HCEC 1CT (cell line): Measurements from ENCODE around the gene GPR68.
"Not testable (repeated sequence)": the region's sequence is repeated elsewhere in the genome, so short reads cannot be mapped to it uniquely, and the experiment has no call there.

ENCODE experiments used
- DNase-seq: peaks from one replicate; pipeline ENCODE4 v3.0.0-alpha.2; 2017

Gene GPR68

DNA sequence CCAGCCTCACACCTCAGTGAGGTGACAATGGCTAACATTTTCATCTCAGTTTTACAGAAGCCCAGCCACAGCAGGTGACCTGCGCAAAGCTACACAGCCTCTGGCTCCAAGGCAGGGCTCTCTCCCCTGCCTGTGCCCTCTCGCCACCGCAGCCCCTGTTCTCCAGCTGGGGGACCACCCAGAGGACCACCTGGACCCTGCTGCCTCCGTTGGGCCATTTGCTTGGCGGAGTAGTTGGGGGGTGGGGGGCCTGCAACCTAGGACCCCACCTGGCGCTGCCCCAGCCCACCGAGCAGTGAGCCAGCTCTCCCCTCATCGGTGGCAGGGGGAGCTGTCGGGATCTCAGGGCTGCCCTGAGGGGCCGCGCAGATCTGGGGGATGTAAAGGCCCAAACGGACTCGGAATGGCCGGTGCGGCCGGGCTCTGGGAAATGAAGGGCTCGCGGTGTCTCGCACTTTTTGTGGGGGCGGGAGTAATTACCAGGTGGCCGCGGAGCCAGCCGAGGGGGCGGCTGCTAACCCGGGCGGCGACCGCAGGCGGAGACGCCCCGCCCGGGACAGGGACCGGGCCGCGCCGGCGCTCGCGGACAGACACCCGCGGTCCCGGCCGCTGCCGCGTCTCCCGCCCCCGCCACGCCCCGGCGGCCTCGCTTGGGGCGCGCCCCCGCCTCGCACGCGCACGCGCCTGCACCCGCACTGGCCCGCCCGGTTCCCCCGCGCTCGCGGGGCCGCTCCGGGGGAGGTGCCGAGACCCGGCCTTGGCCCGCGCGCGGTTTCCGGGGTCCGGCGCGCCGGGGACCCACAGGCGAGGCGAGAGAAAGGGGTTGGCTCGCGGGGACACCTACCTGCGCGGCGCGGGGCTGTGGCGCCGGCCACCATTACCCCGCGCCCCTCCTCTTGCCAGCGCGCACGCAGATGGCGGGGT is 8.6 kb upstream of the GPR68 start:
- DNase-seq, result no peak

DNA sequence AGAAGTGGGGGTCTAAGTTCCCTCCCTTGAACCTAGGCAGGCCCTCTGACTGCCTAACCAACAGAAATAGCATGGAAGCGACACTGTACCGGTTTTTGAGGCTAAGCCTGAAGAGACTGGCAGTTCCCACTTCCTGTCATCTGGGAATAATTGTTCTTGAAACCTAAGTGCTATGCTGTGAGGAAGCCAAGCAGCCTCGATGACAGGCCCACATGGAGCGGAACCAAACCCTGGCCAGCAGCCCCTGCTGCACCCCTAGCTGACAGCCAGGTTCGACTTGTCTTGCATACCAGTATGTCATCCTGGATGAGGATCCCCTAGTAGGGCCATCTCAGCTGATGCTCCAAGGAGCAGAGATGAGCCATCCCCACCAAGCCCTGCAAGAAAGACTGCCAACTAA is 6.4 kb upstream of the GPR68 start:
- DNase-seq, result no peak

DNA sequence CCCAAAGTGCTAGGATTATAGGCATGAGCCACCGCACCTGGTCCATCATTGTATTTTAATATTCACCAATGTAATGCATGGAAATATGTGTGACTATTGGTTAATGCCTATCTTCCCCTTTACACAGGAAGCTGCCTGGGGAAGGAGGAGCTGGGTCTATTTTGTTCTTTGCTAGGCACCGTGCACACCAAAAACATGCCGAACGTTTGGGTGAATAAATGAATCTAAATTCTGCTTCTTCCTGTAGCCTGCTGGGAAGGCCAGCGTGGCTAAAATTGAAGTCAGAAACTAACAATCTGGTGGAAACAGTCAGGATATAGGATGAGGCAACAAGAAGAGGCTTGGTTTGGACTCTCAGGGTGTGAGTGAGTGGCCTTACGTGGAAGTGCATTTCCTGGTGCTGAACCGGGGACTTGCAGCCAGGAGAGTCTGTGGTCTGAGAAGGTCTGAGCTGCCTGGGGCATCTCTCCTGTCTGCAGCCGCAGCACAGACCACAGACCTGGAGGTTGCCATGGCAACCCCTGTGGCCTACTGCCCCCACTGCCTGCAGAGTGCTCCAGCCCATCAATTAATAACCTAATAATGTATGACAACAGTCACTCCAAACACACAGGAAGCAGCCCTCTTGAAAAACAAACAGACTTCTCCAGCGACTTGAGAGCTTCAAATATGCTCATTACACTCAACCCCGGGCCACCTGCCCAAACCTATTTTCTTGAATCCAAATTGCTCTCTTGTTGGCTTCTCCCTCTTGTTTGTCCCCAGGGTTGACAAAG is 5.5 kb upstream of the GPR68 start:
- DNase-seq, result no peak

DNA sequence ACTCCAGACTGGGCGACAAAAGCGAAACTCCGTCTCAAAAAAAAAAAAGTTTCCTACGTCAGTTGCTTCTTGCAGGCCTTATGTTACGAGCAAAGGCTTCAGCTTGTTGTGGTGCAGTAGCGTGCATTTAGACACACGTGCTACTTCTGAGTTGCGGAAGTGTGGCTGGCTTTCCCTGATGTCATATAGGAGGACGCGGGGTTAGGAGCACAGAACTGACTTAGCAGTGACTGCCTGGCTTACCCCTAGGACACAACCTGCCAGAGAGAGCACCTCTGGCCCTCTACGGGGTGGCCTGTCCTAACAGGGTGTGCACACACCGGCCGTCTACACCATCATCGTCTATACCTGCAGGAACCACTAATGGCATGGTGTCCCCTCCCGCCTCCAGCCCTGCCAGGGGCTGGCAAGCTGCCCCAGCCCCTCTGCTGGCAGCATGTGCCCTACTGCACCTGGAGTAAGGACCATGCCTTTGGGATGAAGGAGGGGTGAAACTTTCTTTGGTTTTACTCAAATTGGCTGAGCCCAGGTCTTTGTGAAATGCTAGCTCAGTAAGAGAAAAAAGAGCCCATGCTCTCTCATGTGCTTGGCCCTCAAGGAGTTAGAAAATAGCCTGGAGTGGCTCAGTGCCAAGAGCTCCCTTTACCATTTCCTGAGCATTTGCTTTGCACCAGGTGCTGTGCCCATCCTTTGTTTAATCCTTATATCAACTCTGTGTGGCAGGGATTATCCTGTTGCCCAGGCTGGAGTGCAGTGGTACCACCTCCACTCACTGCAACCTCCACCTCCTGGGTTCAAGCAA is 1.7 kb upstream of the GPR68 start:
- DNase-seq, result no peak

DNA sequence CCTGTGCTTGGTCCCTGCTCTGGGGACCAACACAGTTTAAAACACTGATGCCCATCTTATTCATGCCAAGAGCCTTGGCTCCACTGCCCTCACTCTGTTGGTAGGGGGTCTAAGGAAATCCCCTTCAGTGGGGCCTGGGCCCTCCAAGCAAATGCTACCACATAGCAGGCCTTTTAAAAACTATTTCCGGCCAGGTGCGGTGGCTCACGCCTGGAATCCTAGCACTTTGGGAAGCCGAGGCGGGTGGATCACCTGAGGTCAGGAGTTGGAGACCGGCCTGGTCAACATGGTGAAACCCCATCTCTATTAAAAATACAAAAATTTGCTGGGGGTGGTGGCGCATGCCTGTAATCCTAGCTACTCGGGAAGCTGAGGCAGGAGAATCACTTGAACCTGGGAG is 1.1 kb upstream of the GPR68 start:
- not testable (repeated sequence) for DNase-seq

DNA sequence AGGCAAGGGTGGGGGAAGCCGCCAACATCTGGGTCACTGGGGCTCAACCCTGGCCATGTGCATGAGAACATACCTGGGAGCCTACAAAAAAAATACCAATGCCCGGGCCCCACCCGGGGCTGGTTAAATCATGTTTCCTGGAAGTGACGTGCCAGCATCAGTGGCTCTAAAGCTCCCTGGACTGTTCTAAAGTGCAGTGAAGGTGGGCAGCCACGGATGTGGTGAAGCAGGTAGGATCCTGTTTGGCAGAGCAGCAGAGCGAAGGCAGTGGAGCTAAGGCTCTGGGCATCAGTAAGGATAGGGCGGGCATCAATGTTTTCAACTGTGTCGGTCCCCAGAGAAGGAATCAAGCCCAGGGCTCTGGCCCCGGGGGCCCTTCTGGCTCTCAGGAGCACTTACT is 525 bp upstream of the GPR68 start:
- DNase-seq, result no peak

DNA sequence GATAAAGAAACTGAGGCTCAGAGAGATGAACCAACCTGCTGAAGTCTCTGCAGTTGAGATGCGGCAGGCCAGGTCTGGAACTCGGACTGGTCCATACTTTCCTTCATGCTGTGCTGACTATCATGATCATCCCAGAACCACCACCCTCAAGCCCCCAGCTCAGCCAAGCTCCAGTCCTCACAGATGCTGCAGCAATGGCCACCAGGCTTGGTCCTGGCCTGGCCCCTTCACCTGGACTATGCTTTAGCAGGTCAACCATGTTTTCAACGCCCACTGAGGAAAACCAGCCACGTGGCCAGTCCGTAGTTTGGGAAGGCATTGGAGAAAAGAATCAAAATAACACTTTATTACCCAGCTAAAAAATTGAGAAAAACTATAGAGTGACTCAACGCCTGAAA is 1.4 kb downstream of the GPR68 start:
- DNase-seq, result no peak

DNA sequence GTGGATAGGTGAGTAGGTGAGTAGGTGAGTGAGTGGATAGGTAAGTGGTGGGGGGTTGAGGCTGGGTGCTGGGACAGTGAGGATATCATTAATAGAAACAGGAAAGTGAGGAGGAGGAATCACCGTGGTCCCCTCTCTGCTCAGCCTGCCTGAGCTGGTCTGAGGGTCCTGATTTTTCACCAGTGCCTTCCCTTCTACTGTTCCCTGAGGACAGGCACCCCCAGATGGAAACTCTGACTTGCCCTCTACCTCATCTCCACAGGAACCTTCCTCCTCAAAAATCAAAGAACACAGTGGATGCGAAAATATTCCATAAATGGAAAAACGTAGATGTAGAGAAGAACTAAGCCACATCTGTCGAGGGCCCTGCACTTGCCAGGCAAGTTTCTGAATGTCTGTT is 1.9 kb downstream of the GPR68 start:
- DNase-seq, result no peak

DNA sequence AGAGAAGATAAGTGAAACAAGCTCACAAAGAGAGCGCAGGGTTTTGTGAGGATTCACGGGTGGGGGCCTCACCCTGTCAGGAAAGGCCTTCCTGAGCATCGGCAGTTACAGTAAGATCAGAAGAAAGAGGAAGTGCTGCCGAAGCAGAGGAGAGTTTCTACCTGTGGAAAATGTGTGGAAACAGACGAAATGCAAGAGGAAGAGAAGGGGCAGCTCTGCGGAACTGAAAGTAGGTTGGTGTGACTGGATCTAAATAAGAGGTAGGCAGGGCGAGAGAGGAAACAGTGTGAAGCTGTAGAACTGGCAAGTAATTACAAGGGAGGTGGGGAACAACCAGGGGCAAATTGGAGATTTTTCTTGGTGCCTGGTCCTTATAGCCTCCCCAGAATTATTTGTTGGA is 2.6 kb downstream of the GPR68 start:
- no peak for DNase-seq

DNA sequence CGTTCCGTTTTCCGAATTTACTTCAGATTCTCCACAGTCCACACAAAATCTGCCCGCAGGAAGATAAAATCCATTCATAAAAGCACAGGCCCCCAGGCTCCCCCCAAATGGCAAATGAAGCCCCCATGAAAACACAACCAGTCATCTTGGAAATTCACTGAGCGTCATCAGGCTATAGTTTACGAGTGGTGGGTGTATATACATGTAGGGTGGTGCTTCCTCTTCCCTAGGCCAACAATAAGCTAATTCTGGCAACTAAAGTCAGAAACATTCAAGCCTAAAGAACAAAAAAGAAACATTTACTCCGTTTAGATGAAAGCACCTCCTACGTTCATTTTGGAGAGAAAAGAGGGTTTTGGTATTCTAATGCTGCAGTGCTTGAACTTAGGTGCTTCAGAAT is 5.8 kb downstream of the GPR68 start:
- DNase-seq, result no peak

DNA sequence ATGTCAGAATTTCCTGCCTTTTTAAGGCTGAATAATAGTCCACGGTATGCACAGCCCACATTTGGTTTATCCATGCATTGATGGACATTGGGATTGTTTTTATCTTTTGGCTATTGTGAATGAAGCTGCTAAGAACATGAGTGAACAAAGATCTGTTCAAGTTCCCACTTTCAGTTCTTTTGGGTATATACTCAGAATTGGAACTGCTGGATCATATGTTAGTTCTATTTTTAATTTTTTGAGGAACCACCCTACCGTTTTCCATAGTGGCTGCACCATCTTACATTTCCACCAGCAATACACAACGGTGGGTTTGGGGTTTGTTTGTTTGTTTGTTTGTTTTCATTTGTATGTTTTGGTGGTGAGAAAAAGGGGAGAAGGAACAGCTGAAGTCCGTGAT is 6.4 kb downstream of the GPR68 start:
- no peak for DNase-seq

DNA sequence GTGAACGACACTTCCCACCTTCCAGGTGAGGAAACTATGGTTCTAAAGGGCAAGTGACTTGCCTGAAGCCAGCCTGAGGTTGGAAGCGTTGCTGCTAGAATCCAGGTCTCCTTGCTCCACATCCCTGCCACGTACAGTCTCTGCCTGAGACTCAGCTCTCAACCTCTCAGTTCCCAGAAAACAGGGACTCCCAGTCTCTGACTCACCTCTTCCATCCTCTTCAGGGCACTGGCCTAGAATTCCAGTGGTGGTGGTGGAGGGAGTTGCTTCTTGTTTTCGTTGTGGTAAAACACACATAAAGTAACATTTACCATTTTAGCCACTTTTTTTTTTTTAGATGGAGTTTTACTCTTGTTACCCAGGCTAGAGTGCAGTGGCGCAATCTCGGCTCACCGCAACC is 7.3 kb downstream of the GPR68 start:
- DNase-seq, result peak; percentile 51

DNA sequence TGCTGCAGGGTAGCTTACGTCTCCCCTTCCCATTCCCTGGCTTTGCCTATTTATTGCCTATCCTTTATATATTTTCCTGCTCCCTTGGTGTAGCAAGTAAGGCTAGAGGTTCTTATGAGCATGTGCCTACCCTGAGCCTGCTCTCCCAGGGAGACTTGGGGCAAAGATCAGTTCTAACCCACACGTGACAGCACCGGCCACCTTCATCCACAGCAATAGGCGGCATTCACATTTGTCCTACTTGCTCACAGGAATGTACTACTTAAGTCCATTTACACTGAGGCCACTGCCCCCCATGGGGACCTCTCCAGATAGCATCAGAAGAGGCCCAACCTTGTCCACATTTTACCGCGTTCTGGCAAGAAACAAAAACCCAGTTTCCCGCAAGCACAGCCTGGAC is 8.7 kb downstream of the GPR68 start:
- no peak for DNase-seq

DNA sequence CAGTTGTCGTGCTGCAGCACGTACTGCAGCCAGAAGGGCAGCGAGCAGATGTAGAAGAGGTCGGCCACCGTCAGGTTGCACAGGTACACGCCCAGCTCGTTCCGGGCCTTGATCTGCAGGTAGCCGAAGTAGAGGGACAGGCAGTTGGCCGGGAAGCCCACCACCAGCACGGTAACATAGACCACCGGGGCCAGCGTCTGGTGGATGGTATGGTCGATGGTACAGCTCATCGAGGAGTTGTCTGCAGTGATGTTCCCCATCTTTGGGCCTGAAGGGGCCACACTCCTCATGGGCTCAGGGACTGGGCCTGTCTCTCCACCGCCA is 9.8 kb downstream of the GPR68 start:
- DNase-seq, result no peak

DNA sequence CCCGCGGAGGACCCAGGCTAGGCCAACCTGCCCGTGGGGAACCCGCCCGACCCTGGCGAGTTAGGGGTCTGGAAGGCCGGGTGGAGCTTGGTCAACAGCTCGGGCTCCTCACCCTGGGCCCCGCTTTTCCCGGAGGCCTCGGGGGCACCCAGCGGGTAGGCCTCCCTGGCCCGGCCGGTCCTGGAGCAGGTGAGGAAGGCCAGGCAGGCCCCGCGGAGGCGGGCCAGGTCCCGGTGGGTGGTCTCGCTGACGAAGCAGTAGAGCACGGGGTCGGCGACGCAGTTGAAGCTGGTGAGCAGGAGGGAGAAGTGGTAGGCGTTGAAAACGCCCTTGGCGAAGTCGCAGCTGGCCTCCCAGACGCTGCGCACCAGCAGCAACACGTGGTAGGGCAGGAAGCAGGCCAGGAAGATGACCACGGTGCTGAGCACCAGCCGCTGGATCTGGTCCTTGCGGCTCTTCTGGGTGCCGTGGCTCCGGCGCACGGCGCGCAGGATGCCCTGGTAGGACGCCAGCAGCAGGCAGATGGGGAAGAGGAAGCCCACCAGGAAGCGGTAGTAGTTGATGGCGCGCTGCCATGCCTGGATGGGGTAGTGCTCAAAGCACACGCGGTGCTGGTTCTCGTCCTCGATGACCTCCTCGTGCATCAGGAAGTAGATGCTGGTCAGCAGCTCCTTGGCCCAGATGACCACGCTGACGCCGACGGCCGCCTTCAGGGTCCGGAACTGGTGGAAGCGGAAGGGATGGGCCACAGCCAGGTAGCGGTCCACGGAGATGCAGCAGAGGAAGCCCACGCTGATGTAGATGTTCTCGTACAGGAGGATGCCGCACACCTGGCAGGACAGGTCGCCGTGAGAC is 10.3 kb downstream of the GPR68 start:
- DNase-seq, result no peak

DNA sequence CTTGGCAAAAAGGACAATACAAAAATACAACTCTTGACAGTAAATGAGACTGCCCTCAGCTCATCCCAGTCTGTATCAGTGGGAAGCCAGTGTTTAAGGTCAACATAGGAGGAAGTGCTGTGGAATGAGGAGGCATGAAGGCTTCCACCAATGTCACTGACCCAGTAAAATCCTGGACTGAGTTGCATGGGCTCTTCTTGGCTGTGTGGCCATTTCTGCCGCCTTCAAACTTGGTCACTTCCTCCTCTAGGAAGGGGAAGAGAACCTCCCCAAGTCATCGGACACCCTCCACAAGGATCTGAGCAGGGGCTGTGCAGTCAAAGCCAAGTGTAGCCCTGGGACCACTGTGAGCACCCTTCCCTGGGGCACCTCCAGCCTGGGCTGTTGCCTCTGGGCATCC is 11.9 kb downstream of the GPR68 start:
- DNase-seq, result no peak

DNA sequence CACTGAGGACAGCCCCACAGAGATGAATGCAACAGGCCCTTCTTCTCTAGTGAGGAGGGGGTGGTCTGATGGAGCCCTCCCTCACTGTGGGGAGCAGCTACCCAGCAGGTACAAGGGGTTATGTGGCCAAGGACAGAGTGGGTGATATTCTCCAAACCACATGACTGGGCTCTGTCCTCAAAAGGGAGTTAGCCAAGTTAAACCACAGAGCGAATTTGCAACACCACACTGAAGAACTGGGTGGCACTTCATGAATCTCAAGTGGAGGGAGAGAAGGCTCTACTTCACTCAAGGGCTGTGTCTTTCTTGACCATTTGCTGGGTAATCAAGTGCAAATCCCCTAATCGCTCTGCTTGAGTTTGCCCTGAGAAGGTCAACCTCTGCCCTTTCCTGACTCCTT is 12.5 kb downstream of the GPR68 start:
- DNase-seq, result no peak

DNA sequence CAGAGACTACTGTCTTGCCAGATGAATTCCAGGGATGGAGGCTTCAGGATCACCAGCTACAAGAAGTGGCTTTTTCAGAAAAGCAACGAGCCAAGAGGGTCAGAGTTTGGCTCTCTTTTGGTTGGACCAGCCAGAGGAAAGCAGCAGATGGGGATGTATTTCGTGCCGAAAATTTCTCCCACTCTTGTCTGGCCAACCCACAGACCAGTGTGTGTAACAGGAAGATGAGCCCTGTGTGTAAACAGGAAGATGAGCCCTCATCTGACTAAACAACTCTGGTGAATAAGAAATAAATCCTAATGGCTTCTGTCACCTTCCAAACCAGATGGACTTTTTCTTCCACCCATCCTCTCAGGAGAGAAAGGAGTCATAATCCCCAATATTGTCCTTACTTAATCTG is 13.1 kb downstream of the GPR68 start:
- DNase-seq, result peak; percentile 58

DNA sequence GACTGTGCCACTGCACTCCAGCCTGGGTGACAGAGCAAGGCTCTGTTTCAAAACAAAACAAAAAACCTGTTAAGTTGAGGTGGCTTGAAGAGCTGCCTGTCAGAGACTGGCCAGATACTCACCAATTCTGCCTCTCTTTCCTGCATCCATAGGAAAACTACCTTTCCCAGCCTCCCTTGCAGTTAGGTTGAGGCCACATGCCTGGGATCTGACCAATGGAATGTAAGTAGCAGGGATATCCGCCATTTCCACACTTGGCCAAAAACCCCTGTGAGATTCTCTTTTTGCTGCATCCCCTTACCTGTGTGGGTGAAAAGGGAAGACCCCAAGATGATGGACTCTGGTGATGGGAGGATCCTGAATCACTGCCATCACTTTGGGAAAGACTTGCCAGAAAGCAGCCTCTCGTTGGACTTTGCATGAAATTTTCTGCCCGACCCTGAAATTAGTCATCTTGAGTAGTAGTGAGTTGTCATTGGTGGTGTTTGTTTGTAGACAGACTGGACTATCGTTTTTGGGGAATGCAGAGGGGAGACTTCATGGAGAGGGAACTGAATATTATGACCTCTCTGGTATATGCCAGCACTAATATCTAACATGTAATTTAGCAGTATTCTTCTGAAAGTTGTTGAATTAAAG is 14.0 kb downstream of the GPR68 start:
- peak; percentile 70 for DNase-seq

DNA sequence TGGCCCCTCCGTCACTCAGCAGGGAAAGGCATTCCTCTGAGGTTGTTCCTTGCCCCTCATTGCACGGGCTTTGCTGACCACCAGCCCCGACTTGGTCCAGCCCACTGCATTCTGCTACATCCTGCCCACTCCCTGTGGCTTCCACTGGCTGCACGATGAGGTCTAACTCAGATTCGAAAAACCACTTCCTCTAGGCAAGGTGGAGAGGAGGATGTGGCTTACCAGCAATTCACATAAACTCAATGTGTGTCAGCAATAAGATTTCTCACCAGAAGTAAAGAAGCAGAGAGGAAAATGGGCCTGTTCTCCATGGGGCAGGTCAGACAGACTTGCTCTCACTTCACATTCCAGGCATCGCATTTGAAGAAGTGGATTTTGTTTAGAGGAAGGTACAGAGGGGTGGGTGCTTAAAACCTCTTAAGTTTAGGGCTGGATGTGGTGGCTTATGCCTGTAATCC is 14.7 kb downstream of the GPR68 start:
- DNase-seq, result peak; percentile 59

DNA sequence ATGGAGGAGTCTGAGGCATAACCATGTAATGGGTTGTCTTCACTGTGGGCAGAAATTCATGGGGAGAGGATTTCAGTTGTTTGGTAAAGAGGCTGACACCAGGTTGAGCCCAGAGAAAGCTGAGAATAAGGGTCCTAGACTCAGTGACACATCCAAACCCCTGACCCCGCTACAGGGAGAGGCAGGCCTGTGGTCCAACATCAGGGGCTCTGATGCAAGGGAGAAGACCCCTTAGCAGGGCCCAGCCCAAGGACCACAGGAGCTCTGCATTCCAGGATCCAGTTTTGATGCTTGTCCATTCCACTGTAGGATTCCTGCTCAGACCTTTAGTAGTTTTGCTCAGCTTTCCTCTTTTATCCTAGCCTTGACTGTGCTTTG is 15.5 kb downstream of the GPR68 start:
- no peak for DNase-seq
